ENCODE data around the gene IL10.

DNA sequence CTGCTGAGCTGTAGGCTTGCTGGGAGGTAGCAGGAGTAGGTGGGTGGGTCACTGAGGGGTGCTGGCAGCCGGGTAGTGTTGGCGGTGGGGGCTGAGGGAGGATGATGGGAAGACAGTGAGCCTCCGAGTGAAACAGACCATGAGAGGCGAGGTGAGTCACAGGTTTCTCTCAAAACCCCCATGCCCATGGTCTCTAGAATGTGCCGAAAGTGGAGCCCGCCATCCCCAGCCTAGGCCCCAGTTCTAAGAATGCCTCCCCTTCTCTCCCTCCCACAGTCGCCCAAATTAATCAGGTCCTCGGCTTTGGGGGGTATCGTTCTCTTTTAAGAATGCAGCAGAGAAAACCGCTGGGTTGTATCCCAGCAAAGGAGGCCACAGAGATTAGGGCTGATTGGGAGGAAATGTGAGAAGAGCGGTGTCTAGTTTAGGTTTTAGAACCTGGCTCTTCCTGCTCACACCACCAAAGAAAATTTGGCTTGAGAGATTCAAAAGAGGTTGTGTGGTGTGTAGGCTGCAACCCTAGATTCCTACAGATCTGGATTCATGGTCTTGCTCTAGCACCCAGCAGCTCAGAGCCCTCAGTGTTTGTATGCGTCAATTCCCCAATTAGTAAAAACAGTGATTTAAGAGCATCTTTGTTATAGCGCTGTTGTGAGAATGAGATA lies 29.4 kb downstream of the IL10 start:
- TF ChIP-seq, protein P1, sequence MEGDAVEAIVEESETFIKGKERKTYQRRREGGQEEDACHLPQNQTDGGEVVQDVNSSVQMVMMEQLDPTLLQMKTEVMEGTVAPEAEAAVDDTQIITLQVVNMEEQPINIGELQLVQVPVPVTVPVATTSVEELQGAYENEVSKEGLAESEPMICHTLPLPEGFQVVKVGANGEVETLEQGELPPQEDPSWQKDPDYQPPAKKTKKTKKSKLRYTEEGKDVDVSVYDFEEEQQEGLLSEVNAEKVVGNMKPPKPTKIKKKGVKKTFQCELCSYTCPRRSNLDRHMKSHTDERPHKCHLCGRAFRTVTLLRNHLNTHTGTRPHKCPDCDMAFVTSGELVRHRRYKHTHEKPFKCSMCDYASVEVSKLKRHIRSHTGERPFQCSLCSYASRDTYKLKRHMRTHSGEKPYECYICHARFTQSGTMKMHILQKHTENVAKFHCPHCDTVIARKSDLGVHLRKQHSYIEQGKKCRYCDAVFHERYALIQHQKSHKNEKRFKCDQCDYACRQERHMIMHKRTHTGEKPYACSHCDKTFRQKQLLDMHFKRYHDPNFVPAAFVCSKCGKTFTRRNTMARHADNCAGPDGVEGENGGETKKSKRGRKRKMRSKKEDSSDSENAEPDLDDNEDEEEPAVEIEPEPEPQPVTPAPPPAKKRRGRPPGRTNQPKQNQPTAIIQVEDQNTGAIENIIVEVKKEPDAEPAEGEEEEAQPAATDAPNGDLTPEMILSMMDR (IDR thresholded peaks at IDR 0.05), result no peak
- no peak for TF ChIP-seq EP300 (IDR thresholded peaks at IDR 0.05)

All from upper lobe of left lung (tissue), 4 donors.